ENCODE data around the gene RASAL2.

The RASAL2 gene

GRCh38 chr1:178051071-178051470, 42.8 kb upstream of the RASAL2 start:
- no peak overlapping the region for H3K4me3 ChIP-seq (replicated peaks in 1 of 2; ENCODE audit: low read depth in 2 of 2, low read length in 2 of 2)
- no peak for TF ChIP-seq CTCF (IDR thresholded peaks at IDR 0.05; ENCODE audit: low read depth, low read length)
- peak in 1 of 2 donors; percentile 51 for DNase-seq (ENCODE audit: low read depth in 2 of 2)

- no peak for TF ChIP-seq CTCF (IDR thresholded peaks at IDR 0.05; ENCODE audit: low read depth, low read length)
- peak; percentile 28 to 55 for DNase-seq (ENCODE audit: low read depth in 2 of 2)
- no peak overlapping the region for H3K4me3 ChIP-seq (replicated peaks in 1 of 2; ENCODE audit: low read depth in 2 of 2, low read length in 2 of 2)
Observed at GRCh38 chr1:178052650-178053461, 41.0 kb upstream of the RASAL2 start.

GRCh38 chr1:178055093-178055492, 38.8 kb upstream of the RASAL2 start:
- no peak overlapping the region for H3K4me3 ChIP-seq (replicated peaks in 1 of 2; ENCODE audit: low read depth in 2 of 2, low read length in 2 of 2)
- DNase-seq (ENCODE audit: low read depth in 2 of 2): peak; percentile 52 to 56
- TF ChIP-seq CTCF (IDR thresholded peaks at IDR 0.05; ENCODE audit: low read depth, low read length): peak; percentile 22

GRCh38 chr1:178055779-178056471, 38.0 kb upstream of the RASAL2 start:
- peak; percentile 43 to 63 for DNase-seq (ENCODE audit: low read depth in 2 of 2)
- TF ChIP-seq CTCF (IDR thresholded peaks at IDR 0.05; ENCODE audit: low read depth, low read length): peak; percentile 29
- H3K4me3 ChIP-seq (replicated peaks in 1 of 2; ENCODE audit: low read depth in 2 of 2, low read length in 2 of 2): no peak overlapping the region

- H3K4me3 ChIP-seq (replicated peaks in 1 of 2; ENCODE audit: low read depth in 2 of 2, low read length in 2 of 2): peak overlapping the region in 1 of 2 donors; percentile 7
- DNase-seq (ENCODE audit: low read depth in 2 of 2): peak in 1 of 2 donors; percentile 73
- TF ChIP-seq CTCF (IDR thresholded peaks at IDR 0.05; ENCODE audit: low read depth, low read length): no peak
Observed at GRCh38 chr1:178057141-178057765, 36.7 kb upstream of the RASAL2 start.

GRCh38 chr1:178057912-178058534, 35.9 kb upstream of the RASAL2 start:
- peak; percentile 96 to 97 for DNase-seq (ENCODE audit: low read depth in 2 of 2)
- no peak for TF ChIP-seq CTCF (IDR thresholded peaks at IDR 0.05; ENCODE audit: low read depth, low read length)
- H3K4me3 ChIP-seq (replicated peaks in 1 of 2; ENCODE audit: low read depth in 2 of 2, low read length in 2 of 2): peak overlapping the region; percentile 2 to 25
